Measurements from ENCODE around the gene OGDH.

- no peak for TF ChIP-seq CTCF (conservative IDR thresholded peaks at IDR 0.05)
- no peak for TF ChIP-seq ZFX (IDR thresholded peaks at IDR 0.05)
Measured at GRCh38 chr7:44575054-44575453, 31.4 kb upstream of the OGDH start.
